GM18508 (cell line): ENCODE measurements around the gene DZIP1.
A peak's percentile ranks its signal among the peaks of the same experiment; 100 is the strongest.
"Not testable (repeated sequence)": the region's sequence is repeated elsewhere in the genome, so short reads cannot be mapped to it uniquely, and the experiment has no call there.

ENCODE experiments used
- ATAC-seq: cut with Tn5 transposase; IDR thresholded peaks from one replicate; pipeline ENCODE4 v1.9.1; 2021; ENCODE audit warnings: moderate number of reproducible peaks; ENCODE audit not compliant: insufficient read depth, unreplicated experiment

The DZIP1 gene

GRCh38 chr13:95605448-95606125 lies 38.9 kb downstream of the DZIP1 start:
- ATAC-seq, result no peak

GRCh38 chr13:95604556-95604915 lies 40.0 kb downstream of the DZIP1 start:
- no peak for ATAC-seq

- no peak for ATAC-seq
Measured at GRCh38 chr13:95603887-95604555, 40.5 kb downstream of the DZIP1 start.

GRCh38 chr13:95601906-95602305 lies 42.6 kb downstream of the DZIP1 start:
- ATAC-seq, result no peak

GRCh38 chr13:95601216-95601615 lies 43.3 kb downstream of the DZIP1 start:
- ATAC-seq, result no peak

- ATAC-seq, result no peak
Measured at GRCh38 chr13:95596701-95597100, 47.8 kb downstream of the DZIP1 start.

GRCh38 chr13:95593462-95593861 lies 51.0 kb downstream of the DZIP1 start:
- ATAC-seq, result no peak

- ATAC-seq, result no peak
Measured at GRCh38 chr13:95588721-95589120, 55.8 kb downstream of the DZIP1 start.

- ATAC-seq, result no peak
Measured at GRCh38 chr13:95588134-95588533, 56.4 kb downstream of the DZIP1 start.

GRCh38 chr13:95585867-95586266 lies 58.6 kb downstream of the DZIP1 start:
- ATAC-seq, result no peak

- ATAC-seq, result peak; percentile 93
Measured at GRCh38 chr13:95579303-95579702, 65.2 kb downstream of the DZIP1 start.

GRCh38 chr13:95573221-95573620 lies 71.3 kb downstream of the DZIP1 start:
- no peak for ATAC-seq

GRCh38 chr13:95571941-95572340 lies 72.6 kb downstream of the DZIP1 start:
- no peak for ATAC-seq

- no peak for ATAC-seq
Measured at GRCh38 chr13:95570016-95570415, 74.5 kb downstream of the DZIP1 start.

- peak; percentile 44 for ATAC-seq
Measured at GRCh38 chr13:95568131-95568530, 76.4 kb downstream of the DZIP1 start.

GRCh38 chr13:95565758-95566157 lies 78.7 kb downstream of the DZIP1 start:
- not testable (repeated sequence) for ATAC-seq

GRCh38 chr13:95564733-95565291 lies 79.7 kb downstream of the DZIP1 start:
- no peak for ATAC-seq

GRCh38 chr13:95564091-95564490 lies 80.4 kb downstream of the DZIP1 start:
- ATAC-seq, result no peak

- no peak for ATAC-seq
Measured at GRCh38 chr13:95560387-95560786, 84.1 kb downstream of the DZIP1 start.

GRCh38 chr13:95559100-95559499 lies 85.4 kb downstream of the DZIP1 start:
- ATAC-seq, result no peak

GRCh38 chr13:95557013-95557412 lies 87.5 kb downstream of the DZIP1 start:
- no peak for ATAC-seq
